Ecto neural progenitor cell (in vitro differentiated cells): ENCODE results near the gene CHIT1.

Source experiments
- DNase-seq: peaks from one replicate; pipeline ENCODE4 v3.0.0-alpha.2; 2018; ENCODE audit warnings: low spot score

Gene CHIT1

GRCh38 chr1:203187689-203188264, 41.7 kb downstream of the CHIT1 start:
- DNase-seq = no peak

- no peak for DNase-seq
Observed at GRCh38 chr1:203187304-203187685, 42.2 kb downstream of the CHIT1 start.

DNA sequence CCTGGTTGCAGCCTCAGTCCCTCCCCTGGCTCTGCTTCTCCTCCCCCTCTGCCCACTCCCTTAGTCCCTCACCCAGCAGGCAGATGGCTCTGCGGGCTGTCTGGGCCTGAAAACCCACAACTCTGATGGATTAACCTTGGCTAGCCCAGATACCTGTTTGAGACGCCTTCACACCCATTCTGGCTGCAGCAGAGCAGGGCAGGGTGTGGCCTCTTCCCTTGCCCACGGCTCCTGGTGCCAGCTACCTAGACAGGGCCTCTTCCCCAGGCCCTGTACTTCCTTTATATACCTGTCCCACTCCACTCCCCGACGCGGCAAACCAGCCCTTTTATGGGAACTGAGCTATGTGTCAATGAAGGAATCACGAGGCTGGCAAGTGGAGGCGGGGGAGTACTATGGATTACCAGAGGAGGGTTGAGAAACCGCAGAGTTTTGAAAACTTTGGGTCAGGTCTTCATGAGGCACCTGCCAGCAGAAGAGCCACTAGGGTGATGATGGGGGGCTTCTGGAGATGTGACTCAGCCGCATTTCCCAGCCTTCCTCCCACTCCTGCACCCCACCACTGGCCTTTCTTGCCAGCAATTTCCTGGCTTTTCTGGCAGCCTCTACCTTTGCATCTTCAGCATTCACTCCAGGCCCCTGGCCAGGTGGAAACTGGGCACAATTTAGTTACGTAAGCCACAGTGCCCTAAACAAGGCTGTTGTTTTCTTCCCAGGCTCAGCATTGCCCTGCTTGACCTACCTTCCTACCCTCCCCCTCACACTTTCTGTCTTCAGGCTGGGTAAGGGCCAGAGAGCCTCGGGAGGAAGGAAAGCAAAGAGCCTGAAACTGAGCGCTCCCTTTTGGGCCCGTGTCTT, 42.8 kb downstream of the CHIT1 start, which contains the start of gene CHI3L1:
Gene CHI3L1, minus strand, starts transcription at position 259 of the 858 bp plus-strand sequence. Its CDS starts 81 bp downstream, at position 178.
- DNase-seq = no peak

DNA sequence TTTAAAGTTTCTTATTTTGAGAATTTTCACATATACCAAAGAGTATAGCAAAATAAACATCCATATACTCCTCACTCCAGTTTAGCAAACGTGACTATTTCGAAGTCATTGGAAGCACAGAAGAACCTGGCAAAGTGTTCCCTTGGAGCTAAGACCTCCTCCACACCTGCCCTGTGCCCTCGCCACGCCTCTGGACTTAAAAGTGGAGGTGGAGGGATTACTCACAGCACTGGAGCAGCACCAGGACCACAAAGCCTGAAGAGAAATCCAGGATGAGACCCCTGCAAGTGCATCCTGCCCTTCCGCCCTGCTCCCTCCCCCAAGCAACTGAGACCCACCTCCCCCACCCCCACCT, 43.4 kb downstream of the CHIT1 start:
- no peak for DNase-seq

- no peak for DNase-seq
Observed at GRCh38 chr1:203185585-203185984, 43.9 kb downstream of the CHIT1 start.

- no peak for DNase-seq
Observed at GRCh38 chr1:203185061-203185461, 44.4 kb downstream of the CHIT1 start.

GRCh38 chr1:203184467-203184866, 45.0 kb downstream of the CHIT1 start:
- no peak for DNase-seq

DNA sequence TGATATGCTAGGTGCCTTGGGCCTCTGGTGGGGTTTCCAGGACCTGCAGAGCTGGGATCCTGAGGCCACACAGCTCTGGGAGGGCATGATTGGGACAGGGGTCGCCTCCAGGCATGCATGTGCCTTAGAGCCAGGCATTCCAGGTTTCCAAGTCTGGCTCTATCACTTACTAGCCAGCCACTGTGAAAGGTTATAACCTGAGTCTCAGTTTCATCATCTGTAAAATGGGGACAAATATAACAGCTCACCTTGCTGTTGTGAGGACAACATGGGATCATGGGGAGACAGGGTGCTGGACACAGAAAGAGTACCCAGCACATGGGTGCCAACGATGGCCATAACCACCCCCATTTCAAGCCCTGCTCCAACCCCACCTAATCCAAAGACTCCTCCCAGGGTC, 45.6 kb downstream of the CHIT1 start:
- no peak for DNase-seq

DNA sequence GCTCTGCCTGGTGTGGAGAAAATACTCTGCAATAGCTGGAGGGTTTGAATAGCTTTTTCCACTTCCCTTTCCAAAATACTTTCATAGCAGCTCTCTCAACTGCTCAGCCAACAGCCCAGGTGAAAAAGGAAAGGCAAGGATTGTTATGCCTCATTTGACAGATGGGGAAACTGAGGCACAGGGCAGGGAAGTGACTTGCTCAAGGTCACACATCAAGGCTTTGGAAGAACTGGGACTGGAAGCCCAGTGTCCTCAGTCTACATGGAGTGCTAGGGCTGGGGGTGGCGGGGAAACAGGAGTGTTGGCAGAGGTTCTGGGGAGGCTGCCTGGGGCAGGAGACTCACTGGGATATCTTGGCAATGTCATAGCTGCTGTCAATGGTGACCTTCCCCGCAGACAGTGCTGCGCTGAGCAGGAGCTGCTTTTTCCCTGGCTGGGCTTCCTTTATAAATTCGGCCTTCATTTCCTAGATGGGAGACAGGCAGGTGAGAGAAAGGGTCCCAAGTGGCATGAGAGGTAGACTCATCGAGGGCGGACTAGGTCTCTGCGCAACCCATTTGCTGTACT, 47.0 kb downstream of the CHIT1 start:
- no peak for DNase-seq

DNA sequence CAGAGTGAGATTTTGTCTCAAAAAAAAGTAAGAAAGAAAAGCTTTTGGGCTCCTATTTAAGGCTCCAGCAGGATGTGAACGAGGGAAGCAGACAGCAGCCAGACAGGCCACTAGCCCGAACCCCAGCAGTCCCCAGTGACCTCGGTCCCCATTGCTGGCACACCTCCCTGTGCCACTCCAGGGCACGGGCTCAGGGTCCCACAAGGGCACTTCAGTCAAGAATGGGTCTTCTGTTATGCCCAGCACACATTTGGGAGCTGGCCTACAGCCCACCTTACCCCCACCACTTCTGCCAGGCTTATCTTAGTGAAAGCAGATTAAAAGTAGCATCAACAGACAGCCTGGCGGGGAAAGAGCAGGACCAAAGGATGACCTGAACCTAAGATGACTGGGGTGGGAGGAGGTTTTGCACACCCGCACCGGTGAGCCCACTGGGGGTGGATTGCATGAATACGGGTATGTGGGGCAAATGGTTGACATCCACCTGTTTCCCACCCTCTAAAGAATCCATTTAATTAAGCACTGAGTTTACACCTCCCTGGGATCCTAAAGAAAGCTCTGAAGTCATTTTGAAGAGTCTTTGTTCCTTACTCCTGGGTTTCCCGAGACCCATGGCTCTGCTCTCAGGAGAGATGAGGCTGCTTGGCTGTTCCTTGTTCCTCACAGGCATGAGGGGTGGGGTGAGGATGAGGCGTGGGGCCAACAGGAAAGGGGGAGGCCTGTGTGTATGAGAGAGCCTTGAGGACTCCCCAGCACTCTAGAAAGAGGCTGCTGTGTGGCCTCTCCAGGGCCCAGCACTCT, 47.7 kb downstream of the CHIT1 start:
- DNase-seq = no peak

DNA sequence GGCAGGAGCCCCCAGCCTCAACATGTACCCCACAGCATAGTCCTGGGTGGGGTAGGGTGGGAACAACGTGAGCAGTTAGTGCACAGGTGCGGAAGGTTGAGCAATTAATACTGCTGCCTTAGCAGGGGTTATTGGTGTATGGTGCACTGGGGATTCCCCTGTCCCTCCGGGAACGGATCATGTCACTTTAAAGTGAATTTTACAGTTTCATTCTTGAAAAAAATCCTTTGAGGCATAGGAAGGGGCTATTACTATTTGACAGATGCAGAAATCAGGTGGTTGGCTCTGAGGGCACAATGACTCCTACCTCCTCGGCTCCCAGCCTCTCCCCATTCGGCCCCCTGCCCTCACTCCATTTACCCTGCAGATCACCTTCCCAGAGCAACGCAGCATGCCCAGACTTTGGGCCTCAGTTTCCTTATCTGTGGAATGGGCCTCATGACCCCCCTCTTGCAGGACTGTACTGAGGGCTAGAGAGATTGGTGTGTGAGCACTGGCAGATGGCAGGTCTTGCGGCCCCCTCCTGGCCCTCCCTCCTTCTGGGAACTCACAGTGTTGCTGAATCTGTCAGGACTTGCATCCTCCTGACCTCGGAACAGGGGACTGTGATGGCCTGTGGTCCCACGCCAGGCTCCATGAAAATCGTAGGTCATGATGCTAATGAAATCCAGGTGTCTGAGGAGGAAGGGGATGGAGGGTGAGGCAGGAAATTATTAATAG, 48.7 kb downstream of the CHIT1 start:
- DNase-seq = no peak

DNA sequence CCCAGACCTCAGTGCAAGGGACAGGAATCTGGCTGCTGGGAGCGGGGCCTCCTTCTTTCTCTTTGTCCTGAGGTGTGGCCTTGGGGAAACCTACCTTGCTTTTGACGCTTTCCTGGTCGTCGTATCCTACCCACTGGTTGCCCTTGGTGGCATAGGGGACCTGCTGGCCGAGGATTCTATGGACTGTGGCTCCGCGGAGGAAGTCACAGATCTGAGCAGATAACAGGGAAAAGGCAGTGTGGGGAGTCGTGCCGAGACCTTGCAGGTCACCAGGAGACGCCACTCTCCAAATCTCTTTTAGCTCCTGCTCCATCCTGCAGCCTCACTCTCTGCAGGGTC, 49.8 kb downstream of the CHIT1 start:
- no peak for DNase-seq

DNA sequence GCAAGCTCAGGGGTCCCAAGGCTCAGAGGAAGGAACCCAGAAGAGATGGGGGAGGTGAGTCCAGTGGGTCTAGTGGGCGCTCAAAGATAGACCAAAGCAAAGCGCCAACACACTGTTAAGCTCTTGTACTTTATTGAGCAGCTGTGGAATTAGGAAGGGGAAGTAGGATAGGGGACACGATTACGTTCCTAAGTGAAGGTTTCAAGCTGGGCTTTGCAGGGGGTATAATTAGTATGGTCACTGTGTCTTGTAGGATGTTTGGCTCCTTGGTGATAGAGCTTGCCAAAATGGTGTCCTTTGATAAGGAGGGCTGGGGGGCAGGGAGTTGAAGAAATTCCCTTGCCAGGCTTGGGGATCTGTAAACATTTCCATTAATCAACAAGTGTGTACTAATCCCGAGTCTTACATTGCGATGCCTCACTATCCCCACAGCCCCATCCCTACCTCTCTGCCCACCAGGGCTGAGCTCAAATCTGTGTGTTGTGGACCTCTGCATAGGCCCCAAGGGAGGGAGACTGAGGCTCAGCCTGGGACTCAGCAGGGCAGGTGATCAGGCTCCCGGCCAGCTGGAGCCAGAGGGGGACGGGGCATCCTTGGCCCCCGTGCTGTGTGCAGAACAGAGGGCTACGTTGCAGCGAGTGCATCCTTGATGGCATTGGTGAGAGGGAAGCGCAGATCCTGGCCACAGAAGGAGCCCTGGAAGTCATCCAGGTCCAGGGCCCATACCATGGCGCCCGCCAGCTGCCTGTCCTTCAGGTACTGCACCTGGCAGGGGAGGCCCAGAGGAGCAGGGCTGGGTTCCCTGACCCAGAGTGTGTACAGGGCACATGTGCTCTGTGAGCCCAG, 50.4 kb downstream of the CHIT1 start:
- no peak for DNase-seq

DNA sequence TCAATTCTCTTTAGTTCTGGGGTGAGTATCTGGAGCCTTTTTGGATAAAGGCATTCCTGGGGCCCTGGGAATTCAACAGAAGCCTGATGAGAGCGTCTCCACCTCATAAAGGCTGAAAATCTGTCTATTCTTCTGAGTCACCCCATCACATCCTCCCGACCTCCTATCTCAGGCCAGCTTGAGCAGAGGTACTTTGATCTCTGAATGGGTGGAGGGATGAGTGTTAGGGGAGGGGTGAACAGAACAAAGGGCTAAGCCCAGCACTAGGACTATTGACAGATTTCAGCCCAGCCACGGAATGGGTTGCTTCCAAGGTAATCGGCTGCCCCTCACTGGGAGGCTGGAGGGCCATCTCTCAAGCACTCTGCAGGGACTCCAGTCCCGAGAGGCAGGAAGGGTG, 51.4 kb downstream of the CHIT1 start:
- DNase-seq = peak; percentile 77

DNA sequence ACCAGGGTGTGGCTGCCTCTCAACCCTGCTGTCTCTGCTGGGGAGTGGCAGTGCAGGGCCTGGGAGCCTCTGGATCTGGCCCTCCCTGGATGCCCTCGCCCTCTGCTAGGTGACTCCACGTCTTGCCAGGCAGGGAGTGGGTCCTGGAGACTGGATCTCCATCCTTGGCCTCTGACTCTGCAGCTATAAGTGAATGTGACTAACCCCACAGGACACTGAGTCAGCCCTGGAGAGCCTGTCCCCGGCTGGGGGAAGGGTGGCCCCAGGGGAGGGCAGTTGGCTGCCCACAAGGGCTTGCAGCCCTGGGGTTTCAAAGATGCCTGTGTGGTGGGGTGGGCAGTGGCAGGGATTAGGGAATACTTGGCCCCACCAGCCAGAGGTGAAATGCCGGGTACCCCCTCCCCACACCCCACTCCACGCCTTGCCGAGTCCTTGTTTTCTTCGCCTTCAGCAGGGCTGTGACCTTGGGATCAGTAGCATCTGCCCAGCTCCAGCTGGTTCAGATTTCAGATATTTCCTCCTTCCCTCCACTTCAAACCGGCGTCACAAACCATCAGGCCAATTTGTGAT, 51.9 kb downstream of the CHIT1 start:
- DNase-seq = no peak

- no peak for DNase-seq
Observed at GRCh38 chr1:203177036-203177405, 52.5 kb downstream of the CHIT1 start.

DNA sequence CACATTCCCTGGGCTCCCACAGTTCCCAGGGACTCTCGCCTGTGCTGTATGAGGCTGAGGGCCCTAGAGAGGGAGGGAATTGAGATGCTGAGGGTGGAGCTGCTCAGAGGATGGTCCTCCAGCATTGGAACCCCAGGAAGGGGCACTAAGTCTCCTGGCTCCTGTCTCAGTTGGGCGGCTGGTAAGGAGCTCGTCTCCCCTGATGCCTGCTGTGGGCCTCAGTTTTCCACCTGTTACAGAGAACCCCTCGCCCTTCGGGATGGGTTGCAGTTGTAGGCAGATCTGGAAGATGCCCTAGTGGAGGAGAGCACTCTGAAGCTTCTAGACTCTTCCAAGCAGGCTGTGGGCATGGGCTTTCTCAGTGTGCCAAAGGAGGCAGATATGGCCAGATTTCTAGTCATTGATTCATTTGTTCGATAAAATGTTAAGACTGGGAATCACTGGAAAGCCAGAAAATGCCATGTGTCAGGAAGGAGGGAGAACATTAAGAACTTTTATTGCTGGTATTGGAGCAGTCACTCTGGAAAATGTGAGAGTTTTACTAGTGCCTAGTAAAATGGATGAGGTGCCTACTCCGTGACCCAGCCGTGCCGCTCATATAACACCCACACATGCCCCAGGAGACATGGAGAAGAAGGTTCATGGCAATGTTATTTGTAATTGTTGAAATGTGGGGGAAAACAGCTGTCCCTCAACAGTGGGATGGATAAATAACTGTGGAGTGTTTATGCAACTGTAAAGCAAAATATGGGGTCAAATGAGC, 53.0 kb downstream of the CHIT1 start:
- no peak for DNase-seq

DNA sequence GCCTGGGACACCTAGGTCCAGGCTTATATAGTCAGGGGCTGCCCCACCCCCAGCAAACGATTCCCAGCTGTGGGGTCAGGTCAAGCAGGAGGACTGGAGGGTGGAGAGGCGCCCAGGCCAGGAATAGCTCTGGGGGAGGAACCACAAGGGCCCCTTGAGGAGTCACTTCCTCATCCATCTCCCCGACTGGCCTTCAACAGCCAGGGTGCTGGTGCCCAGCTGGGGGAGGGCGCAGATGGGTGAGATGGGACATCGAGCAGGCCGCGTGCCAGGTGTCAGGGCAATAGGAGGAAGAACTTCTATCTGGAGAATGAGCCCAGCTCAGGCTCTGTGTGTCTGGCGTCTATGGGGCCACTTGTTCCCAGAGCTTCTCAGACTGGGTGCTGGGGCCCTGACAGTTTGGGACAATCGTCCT, 53.6 kb downstream of the CHIT1 start:
- no peak for DNase-seq

GRCh38 chr1:203175237-203175826, 54.1 kb downstream of the CHIT1 start, which contains the start of gene MYBPH:
TSS of gene MYBPH (minus strand) at chr1:203175826. CDS start at chr1:203175755, 71 bp downstream.
- DNase-seq = no peak
